Measurements from ENCODE around the gene USB1.
"Not testable (repeated sequence)": the region's sequence is repeated elsewhere in the genome, so short reads cannot be mapped to it uniquely, and the experiment has no call there.

Gene USB1

DNA sequence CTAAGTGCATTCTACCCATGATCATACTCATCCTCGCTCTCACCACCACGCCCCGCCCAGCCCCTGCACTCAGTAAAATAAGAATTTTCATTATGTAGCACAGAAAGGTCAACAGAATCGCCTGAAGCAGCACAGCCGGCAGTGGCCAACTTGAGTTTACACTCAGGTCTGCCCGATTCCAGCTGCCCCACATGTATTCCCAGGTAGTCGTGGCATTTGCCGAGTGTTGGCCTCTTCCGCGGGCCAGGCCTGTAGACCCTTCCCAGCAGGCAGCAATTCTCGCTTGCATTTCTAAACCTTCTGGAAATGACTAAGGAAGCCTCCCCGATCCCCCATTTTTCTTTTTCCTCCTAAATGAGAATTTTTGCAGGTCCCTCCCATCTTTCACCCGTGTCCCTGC is 30.9 kb upstream of the USB1 start:
- DNase-seq = no peak

DNA sequence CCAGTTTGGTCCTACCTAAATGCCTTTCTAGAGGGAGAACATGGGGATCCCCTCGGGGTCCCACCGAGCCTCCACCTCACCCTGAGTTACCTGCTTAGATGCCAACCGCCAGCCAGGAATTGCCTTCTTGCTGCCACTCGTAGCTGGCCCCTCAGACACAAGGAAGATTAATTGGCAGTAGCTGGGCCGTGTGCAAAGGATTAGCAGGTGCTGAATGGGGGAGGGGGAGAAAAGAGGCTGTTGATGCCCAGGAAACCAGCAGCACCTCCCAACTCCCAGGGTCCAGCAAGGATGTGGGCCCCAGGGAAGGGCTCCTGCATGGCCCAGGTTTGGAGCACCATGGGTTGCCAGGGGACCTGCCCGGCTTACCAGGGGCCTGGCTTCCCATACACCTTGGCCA is 30.2 kb upstream of the USB1 start, which contains the start of gene CNGB1:
Gene CNGB1, minus strand, starts transcription at position 159 of the 400 bp plus-strand sequence. CDS start 3,842 bp downstream, outside the sequence.
- no peak for DNase-seq

DNA sequence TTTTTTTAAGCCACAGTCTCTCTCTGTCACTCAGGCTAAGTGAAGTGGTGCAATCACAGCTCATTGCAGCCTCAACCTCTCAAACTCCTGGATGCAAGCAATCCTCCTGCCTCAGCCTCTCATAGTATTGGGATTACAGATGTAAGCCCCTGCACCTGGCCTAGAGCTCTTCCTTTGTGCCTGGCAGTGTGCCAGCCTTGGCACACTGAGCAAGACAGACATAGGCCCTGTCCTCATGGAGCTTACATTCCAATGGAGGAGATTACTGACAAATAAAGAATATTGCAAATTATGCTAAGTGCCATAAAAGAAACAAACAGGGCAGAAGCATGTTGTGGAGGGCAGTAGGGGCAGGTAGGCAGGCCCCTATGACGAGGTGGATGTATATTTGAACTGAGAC is 29.4 kb upstream of the USB1 start:
- no peak for DNase-seq

DNA sequence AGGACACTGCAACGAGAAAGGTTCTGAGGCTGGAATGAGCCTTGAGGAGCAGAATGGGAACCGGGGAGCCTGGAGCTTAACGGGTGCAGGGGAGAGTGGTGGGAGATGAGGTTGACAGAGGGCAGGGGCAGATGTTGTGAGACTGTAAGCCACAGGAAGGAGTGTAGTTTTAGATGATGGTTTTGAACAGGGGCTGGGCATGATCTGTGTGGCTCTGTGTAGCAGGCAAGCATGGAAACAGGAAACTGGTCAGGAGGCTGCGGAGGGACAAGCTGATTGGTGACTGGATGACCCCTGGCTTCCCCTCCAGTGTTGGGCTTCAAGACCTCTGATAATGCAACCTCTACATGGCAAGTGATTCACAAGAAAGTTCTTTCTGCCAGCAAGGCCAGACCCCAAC is 28.9 kb upstream of the USB1 start:
- no peak for DNase-seq

DNA sequence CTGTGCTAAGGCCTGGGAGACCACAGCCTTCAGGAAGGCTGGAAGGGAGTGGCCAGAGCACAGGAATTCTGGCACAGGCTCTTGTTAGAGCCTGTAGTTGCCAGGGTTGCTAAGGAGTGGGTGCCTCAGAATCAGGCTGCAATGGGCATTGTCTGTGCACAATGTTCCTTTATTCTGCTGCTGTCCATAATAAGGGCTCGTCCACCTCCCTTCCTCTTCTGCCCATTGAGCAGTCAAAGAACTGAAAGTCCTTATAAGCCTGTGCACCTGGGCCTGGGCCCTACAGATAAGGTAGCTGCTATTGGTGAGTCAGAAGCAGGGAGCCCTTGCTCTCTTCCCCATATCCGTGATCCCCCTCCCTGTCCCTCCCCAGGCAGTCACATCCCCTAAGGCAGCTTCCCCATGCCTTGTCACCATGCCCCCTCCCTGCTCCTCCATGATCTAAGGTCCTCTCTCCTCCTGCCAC is 24.8 kb upstream of the USB1 start:
- DNase-seq = no peak

DNA sequence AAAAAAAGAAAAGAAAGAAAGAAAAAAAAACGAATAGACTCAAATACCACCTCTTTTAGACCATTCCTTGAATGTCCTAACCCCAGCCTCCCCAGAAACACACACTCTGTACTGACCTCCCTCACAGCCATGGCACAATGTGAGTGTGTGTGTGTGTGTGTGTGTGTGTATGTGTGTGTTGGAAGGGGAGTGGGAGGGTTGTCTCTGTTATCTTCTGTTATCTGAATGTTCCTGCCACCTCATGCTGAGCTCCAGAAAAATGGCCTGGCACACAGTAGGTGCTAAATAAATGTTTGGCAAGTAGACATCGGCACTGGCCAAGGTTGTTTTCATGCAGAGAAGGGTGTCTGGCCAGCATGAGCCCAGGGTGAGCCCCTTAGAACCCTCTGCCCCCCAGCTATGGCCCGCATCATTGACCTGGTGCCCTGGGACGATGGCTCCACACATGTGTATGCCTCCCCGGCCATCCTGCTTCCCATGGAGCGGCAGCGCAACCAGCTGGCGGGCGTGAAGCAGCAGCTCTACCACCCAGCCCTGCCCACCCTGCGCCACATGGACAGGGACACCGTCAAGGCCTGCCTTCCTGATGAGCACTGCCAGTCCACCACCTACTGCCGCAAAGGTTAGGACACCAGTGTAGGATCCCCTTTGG is 23.7 kb upstream of the USB1 start:
- DNase-seq = no peak

DNA sequence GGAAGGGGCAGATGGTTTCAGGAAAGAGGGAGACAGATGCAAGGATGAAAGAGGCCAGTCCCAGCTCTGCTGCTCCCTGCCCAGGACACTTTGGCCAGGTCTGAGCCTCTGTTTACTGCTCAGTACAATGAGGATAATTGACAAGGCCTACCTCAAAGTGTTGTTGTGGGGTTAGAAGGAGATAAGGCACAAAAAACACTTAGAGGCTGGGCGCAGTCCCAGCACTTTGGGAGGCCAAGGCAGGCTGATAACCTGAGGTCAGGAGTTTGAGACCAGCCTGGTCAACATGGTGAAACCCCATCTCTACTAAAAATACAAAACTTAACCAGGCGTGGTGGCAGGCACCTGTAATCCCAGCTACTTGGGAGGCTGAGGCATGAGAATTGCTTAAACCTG is 23.1 kb upstream of the USB1 start:
- DNase-seq = not testable (repeated sequence)

DNA sequence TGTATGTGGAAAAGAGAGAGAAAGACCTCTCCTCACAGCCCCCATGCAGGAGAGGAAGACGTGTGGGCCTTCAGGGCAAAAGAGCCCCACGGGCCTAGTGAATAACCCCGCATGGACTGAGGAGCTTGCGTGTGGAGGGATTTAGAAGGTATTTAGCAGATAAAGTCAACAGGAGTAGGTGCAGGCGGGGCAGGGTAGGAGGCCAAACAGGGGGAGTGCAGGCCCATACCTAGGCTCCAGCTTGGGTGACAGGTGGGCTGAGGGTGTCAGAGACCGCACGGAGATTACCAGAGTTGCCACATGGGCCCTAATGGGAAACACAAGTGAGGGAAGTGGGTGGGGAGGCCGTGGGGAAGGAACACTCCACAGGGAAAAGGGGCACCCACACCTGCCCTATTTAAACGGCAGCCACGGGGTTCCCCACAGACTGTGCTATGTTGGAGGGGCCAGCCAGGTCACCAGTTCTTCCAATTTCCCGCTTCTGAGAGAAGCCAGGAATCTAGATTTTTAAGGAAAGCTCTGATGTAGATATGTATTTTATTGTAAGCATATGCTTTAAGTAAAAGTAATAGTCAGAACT is 22.1 kb upstream of the USB1 start:
- no peak for DNase-seq

DNA sequence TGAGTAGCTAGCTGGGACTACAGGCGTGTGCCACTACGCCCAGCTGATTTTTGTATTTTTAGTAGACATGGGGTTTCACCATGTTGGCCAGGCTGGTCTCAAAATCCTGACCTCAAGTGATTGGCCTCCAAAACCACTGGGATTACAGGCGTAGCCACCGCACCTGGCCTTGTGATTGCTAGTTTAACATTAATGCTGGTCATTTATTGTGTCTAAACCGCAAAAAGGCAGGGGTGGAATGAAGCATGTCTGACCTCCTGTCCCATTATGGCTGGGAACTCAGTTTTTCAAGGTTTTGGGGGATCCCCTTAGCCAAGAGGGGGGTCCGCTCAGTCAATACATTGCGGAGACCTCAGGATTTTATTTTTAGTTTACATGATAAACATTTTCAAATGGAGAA is 19.6 kb upstream of the USB1 start:
- DNase-seq = no peak

DNA sequence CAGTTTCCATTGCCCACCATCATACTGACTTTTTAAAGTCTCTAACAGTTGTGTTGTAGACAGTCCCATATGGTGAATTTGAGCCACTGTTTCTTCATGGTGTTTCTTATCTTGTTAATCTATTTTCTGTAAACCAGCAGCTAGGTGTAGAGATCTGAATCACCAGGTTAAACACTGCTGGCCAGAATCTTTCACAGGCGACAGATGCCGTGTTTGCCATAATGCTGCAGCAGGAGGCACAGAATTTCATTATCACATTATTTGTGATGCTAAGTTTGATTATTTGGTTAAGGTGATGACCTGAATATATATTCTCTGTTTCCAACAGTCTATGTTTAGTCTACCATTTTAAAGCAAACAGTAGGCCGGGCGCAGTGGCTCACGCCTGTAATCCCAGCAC is 18.8 kb upstream of the USB1 start:
- no peak for DNase-seq

DNA sequence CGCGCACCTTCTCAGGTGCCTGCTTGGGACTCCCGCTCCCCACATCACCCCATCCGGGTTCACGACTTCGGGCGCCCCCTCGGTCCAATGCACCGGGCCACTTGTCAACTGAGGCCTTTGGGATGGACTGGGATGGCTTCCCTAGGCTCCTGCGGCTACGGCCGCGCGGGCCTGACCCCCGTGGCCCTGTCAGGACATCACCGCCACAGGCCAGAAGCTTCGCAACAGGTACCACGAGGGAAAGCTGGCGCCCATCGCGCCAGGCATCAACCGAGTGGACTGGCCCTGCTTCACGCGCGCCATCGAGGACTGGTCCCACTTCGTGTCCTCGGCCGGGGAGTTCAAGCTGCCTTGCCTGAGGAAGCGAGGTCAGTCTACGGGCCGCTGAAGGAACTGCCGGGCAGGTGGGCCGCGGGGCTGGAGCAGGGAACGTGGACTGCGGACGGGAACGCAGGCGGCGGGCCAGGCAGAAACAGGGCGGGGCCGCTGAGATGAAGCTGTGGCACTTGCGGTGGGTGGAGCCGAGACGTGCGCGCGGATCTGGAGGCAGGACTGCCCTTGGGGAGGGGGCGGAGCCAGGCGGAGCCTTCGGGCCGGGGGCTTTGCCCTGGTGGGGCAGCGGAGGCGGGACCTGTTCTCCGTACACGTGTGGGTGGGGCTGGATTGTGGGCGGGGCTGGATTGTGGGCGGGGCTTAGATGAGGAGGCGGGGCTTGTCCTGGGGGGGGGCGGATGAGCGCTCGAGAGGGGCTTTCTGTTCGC is 16.6 kb upstream of the USB1 start:
- peak; percentile 95 for DNase-seq

DNA sequence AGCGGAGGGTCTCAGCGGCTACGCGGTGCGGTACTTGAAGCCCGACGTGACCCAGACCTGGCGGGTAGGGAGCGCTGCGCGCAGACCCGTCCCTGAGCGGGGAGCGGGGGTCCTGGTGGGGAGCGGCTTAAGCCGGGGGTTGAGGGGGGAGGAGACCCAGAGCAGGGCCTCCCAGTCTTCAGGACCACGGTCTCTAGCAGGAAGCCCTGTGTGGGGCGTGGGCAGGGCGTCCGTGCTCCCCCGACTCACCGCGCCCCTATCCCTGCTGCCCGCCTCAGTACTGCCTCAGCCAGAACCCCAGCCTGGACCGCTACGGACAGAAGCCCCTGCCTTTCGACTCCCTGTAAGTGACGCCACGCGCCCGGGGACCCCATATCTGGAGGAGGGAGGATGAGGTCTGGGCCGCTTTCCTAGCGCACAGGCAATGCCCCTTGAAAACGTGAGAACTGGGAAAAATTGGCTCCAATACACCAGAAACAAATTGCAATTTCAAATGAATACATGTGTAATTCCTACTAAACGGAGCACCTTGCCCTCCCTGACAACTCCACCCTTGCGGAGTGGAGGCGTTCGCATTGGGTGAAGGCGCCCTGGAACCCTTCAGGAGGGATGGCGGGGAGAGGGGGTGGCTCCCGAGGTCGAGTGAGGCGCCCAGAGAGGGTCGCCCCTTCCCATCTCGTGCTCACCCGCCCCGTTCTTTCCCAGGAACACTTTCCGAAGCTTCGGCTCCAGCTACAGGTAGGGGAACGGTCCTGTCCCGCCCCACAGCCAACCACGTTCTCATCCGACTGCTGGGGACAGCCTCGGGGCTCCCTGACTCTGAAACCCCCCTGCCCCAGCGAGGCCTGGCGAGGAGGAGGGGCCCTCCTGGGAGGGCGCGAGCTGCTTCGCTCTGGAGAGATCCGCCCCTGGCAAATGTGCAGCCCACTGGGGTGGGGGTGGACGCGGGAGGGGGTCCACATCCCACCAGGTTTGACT is 15.7 kb upstream of the USB1 start:
- no peak for DNase-seq

DNA sequence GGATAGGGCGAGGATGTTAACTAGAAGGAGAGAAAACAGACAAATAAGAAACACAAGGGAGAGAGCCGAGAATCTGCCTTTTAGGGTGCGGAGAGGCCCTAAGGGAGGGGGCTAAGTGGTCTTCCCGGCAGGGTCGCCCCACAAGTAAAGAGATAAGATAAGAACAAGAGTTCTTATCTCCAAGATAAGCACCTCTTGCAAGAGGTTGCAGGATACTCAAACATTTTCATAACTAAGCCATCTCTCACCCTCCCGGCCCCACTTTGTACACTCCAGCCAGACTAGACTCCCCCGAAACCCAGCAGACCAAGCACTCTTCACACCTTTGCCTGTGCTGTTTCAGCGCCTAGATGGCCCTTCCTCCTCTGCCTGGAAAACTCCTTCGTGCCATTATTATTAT is 15.0 kb upstream of the USB1 start:
- no peak for DNase-seq

DNA sequence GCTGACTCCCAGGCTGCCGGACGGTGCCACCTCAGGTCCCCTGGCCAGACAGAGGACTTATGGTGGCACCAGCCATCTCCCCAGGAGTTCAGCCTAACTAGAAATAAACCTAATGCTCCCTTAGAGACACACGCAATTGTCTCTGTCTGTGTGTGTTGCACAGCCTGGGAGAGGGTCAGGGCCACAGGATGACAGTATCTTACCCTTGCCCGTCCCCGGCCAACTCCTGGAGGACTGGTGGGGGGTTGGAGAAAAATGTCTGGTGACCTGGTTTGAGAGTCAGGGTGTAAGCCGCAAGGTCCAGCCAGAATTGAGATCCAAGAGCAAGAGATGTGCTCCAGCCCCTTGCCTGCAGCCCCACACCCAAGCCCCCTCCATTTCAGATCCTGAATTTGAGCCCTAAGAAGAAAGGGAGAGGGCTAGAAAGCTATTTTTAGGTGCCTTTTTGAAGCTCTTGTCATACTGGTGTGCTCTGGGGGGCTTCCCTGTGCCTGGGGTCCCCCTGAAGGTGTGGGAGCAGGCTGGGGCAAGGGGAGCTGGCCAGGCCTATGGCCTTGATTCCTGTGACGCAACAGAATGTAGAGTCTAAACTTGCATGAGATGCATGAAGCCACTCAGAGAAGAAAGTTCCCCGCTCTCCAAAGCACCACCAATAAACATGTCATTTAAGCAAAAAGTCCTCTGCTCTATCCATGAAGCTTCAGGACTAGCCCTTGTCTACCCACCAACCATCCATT is 13.6 kb upstream of the USB1 start:
- DNase-seq = no peak

DNA sequence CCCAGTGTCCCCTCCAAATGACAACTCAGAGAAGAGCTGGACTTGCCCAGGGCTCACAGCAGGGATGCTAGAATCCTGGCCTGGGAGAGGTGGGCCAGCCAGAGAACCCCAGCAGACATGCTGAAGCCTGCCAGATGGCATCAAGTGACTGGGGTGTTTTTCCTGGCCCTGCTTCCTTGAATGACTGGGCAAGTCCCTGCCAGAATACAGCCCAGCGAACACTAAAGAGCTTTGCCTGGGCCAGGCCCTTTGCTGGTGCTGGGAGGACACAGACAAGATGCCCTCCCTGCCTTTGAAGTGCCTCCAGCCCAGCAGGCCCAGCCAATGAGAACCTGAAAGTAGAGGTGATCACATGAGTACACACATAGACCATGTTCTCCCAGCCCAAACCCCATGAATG is 12.3 kb upstream of the USB1 start:
- DNase-seq = no peak

DNA sequence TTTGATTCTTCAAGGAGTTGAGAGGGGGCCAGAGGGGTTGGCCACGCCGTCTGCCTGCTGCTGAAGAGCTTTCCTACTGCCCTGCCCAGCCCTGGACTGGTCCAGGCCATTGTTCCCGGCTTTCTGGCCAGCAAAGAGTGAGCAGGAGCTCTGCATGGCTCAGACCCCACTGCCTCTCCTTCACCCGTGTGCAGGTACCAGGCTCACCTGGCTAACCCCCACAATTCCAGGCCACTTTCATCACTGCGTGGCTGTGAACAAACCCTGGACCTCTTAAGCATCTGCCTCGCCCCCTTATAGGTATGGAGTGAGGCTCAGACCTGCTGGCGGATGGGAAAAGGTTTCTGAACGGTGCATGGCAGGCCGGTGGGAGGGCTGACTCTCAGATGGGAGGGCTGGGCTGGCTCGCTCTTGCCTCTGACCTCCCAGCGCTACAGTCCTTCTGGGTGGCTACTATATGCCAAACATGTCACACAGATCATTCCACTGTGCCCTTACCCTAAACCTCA is 9.6 kb upstream of the USB1 start:
- no peak for DNase-seq

DNA sequence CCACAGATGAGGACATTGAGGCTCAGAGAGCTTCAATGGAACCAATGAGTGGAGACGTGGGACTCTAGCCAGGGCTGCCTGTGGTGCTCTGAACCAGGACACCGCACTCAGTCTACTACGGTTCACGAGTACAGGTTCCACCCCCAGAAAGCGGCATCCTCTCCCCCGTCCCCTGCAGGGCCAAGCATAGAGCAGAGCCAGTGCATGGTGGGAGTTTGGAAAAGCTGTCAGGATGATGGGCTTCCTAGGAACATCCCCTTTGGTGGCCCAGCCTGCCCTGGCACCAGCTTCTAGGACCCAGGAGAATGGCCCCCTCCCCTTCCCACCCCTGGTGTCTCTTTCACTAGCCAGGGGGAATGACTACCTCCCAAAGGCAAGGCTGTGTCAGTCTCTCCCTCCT is 9.1 kb upstream of the USB1 start:
- no peak for DNase-seq

DNA sequence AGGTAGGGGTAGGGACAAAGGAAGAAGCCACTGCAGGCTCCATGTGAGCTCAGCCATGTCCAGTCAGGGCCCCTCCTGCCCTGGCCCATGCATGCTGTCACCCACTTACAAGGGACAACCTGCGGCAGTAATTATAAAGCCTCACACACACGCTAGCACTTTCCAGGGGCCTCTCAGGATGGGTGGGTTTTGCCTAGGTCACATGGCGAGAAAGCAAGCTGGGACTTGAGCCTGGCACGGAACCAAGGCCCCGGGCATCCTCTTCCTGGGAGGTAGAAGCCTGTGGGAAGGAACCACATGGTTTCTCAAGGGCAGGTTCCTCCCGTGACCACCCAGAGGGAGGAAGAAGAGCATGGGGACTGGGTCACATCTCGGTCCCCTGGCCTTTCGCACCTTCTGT is 7.8 kb upstream of the USB1 start:
- DNase-seq = no peak

DNA sequence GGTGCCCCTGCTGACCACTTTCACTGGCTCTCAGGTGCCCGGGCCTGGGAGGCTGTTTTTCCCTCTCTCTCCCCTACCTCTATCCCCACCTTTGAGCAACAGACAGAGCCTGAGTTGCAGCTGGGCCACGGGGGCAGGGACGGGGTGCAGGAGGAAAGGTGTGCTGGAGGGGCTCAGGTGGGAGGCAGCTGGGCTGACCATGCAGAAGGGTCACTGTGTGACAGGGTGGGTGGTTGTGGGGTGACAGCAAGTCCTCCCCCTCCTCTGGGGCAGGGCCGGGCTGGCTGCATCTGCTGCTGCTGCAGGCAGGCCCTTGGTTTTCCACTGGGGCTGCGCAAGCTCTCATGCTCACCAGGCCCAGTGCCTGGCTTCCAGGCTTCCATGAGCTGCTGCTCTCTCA is 7.3 kb upstream of the USB1 start:
- no peak for DNase-seq

DNA sequence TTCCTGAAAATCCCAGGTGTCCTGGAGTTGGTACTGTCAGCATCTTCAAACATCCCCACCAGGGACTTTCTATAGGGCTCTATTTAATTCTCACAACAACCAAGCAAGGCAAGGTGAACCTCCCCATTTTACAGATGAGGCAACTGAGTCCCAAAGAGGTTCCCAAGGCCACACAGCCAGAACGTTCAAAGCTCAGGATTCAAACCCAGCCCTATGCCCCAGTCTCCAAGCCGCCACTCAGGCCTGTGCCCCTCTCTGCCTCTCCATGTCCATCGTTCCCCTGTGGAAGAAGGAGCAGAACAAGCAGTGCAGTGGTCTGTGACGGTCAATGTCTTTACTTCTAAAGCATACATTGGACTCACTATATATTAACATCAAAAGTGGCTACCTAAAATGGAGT is 6.8 kb upstream of the USB1 start:
- no peak for DNase-seq

DNA sequence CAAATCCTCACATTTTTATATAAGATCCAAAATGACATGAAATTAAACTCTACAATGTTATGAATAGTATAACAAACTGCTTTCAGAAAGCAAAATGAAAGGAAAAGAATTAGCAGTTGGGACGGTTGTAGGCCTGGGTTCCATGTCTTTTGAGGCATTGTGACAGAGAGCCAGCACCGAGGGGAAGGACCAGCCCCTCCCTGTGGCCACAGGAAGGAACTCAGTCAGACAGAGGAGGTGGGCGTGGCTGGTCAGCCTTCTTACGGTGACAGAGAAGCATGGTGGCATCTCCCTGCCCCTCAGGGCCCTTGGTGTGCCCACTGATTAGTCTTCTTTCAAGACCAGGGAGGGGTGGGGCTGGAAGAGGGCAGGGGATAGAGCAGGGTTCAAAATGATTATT is 6.4 kb upstream of the USB1 start:
- DNase-seq = peak; percentile 59
